ENCODE measurements around the gene KRTCAP2. TPM values are rescaled to one million over a fixed set of nuclear protein-coding genes. Genes with fewer than 3 reads are reported as not detected.

The KRTCAP2 gene
- total RNA-seq, 2 experiments from 2014 or later: 124 to 125 TPM

- ATAC-seq: no peak
- no peaks in the 10 kb centered on the region for H3K27me3 Mint-ChIP-seq
- no peak for DNase-seq
- TF ChIP-seq CTCF (IDR thresholded peaks at IDR 0.05): no peak
- H3K27ac Mint-ChIP-seq: peak overlapping the region; percentile 53
- intact Hi-C loops (cut with micrococcal nuclease): no loop called here
- no peak overlapping the region for H3K4me3 Mint-ChIP-seq
- no peaks in the 10 kb centered on the region for H3K36me3 Mint-ChIP-seq (ENCODE audit: low read depth)
- ChIA-PET POLR2A (interaction anchor here (1.2 kb wide), 1 partner anchor 14 kb away, joined by 3 read pairs; the partner anchor contains the start of gene TRIM46), CTCF (interaction anchor here (2.6 kb wide), 1 partner anchor 12 kb away, joined by 10 read pairs; no protein-coding TSS in a partner anchor)
- H3K4me1 Mint-ChIP-seq (ENCODE audit: low read depth): peaks cover 7% of the 10 kb centered on the region
- no peaks in the 10 kb centered on the region for H3K9me3 Mint-ChIP-seq
Measured at GRCh38 chr1:155187456-155187891, 14.4 kb upstream of the KRTCAP2 start.

GRCh38 chr1:155186794-155187455 is 13.8 kb upstream of the KRTCAP2 start:
- no peak for ATAC-seq
- peaks cover 2% of the 10 kb centered on the region for H3K4me1 Mint-ChIP-seq (ENCODE audit: low read depth)
- no peaks in the 10 kb centered on the region for H3K27me3 Mint-ChIP-seq
- H3K4me3 Mint-ChIP-seq: no peak overlapping the region
- CTCF ChIA-PET: interaction anchor here (1.3 to 2.6 kb wide), 2 partner anchors 12 to 96 kb away, joined by 3 to 10 read pairs; no protein-coding TSS in a partner anchor
- DNase-seq: no peak
- TF ChIP-seq CTCF (IDR thresholded peaks at IDR 0.05): no peak
- no peaks in the 10 kb centered on the region for H3K36me3 Mint-ChIP-seq (ENCODE audit: low read depth)
- no peaks in the 10 kb centered on the region for H3K9me3 Mint-ChIP-seq
- POLR2A ChIA-PET: interaction anchor here (1.0 to 1.2 kb wide), 2 partner anchors 10 to 13 kb away, joined by 3 to 4 read pairs; partner anchors contain the start of gene TRIM46
- H3K27ac Mint-ChIP-seq: peak overlapping the region; percentile 53
- intact Hi-C loops (cut with micrococcal nuclease): no loop called here

- DNase-seq (no peak), ATAC-seq (no peak)
- CTCF ChIA-PET: interaction anchor here (0.7 to 2.6 kb wide), 3 partner anchors 9 to 95 kb away, joined by 3 to 10 read pairs (median 3); no protein-coding TSS in a partner anchor
- Mint-ChIP-seq H3K4me3 (no peak overlapping the region), H3K27me3 (no peaks in the 10 kb centered on the region), H3K36me3 (ENCODE audit: low read depth) (no peaks in the 10 kb centered on the region), H3K9me3 (no peaks in the 10 kb centered on the region), H3K27ac (no peak overlapping the region), H3K4me1 (ENCODE audit: low read depth) (no peaks in the 10 kb centered on the region)
- intact Hi-C loops (cut with micrococcal nuclease): no loop called here
- no peak for TF ChIP-seq CTCF (IDR thresholded peaks at IDR 0.05)
- POLR2A ChIA-PET: interaction anchor here (1.0 to 1.7 kb wide), 3 partner anchors 9 to 14 kb away, joined by 3 to 7 read pairs (median 4); partner anchors contain the start of gene KRTCAP2
Measured at GRCh38 chr1:155186067-155186793, 13.1 kb upstream of the KRTCAP2 start.

- POLR2A ChIA-PET: interaction anchor here (1.0 to 1.7 kb wide), 2 partner anchors 11 to 13 kb away, joined by 3 to 7 read pairs; partner anchors contain the start of gene KRTCAP2
- H3K4me3 Mint-ChIP-seq: no peak overlapping the region
- DNase-seq (no peak), ATAC-seq (no peak)
- no peaks in the 10 kb centered on the region for H3K36me3 Mint-ChIP-seq (ENCODE audit: low read depth)
- H3K4me1 Mint-ChIP-seq (ENCODE audit: low read depth): no peaks in the 10 kb centered on the region
- intact Hi-C loops (cut with micrococcal nuclease): no loop called here
- no peaks in the 10 kb centered on the region for H3K27me3 Mint-ChIP-seq
- no peaks in the 10 kb centered on the region for H3K9me3 Mint-ChIP-seq
- TF ChIP-seq CTCF (IDR thresholded peaks at IDR 0.05): no peak
- CTCF ChIA-PET: interaction anchor here (0.7 to 2.6 kb wide), 3 partner anchors 9 to 94 kb away, joined by 3 to 10 read pairs (median 3); no protein-coding TSS in a partner anchor
- H3K27ac Mint-ChIP-seq: peak overlapping the region; percentile 61
Measured at GRCh38 chr1:155185783-155186066, 12.6 kb upstream of the KRTCAP2 start.

All from activated CD8-positive, alpha-beta T cell treated with anti-CD3 and anti-CD28 coated beads for 36 hours (primary cell).